ENCODE results near the gene C6orf120. TPM values are rescaled to one million over a fixed set of nuclear protein-coding genes. Genes with fewer than 3 reads are reported as not detected.

Gene C6orf120
- total and polyA plus RNA-seq, 9 of the 15 experiments (the other 6 are each of a cell fraction or from before 2014, with no cell fraction given), result 7.7 to 44.9 (median 34.8) TPM

DNA sequence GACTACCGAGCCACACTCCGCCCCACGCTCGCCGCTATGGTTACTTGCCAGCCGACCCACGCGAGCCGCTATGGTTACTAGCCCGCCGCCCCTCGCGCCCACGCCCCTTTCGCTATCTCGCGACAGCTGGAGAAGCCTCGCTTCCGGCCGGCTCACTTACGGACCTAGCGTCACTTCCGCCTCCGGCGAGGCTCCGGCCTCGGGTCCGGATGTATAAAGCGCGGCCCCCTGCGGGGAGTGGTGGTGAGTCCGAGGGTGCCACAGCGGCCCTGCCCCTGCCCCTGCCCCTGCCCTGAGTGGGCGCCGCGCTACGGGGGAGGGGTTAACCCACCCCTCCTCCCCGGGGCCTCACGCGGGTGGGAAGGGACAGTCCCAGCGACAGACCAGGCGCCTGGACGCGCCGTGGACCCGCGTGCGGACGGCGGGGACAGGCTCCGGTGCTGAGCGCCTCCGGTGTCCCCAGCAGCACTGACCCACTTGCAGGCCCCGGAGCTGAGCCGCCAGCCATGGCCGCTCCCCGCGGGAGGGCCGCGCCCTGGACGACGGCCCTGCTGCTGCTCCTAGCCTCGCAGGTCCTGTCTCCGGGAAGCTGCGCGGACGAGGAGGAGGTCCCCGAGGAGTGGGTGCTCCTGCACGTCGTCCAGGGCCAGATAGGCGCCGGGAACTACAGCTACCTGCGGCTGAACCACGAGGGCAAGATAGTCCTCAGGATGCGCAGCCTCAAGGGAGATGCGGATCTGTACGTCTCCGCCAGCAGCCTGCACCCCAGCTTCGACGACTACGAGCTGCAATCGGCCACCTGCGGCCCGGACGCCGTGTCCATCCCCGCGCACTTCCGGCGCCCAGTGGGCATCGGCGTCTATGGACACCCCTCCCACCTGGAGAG is at the start of gene C6orf120, which contains the start of gene WDR27 (continued):
- TF ChIP-seq, protein P1, sequence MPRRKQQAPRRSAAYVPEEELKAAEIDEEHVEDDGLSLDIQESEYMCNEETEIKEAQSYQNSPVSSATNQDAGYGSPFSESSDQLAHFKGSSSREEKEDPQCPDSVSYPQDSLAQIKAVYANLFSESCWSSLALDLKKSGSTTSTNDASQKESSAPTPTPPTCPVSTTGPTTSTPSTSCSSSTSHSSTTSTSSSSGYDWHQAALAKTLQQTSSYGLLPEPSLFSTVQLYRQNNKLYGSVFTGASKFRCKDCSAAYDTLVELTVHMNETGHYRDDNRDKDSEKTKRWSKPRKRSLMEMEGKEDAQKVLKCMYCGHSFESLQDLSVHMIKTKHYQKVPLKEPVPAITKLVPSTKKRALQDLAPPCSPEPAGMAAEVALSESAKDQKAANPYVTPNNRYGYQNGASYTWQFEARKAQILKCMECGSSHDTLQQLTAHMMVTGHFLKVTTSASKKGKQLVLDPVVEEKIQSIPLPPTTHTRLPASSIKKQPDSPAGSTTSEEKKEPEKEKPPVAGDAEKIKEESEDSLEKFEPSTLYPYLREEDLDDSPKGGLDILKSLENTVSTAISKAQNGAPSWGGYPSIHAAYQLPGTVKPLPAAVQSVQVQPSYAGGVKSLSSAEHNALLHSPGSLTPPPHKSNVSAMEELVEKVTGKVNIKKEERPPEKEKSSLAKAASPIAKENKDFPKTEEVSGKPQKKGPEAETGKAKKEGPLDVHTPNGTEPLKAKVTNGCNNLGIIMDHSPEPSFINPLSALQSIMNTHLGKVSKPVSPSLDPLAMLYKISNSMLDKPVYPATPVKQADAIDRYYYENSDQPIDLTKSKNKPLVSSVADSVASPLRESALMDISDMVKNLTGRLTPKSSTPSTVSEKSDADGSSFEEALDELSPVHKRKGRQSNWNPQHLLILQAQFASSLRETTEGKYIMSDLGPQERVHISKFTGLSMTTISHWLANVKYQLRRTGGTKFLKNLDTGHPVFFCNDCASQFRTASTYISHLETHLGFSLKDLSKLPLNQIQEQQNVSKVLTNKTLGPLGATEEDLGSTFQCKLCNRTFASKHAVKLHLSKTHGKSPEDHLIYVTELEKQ (CRISPR knock-in tag; IDR thresholded peaks at IDR 0.05), result no peak
- no peak; the same call in none of the 2 replicates for TF ChIP-seq CEBPG (CRISPR knock-in tag; IDR thresholded peaks at IDR 0.05)
- no peak for TF ChIP-seq CEBPG (tag; conservative IDR thresholded peaks at IDR 0.05 in 1 of 2, IDR thresholded peaks at IDR 0.05 in 1 of 2)
- peak; percentile 8; the same call in 1 of the 2 replicates for TF ChIP-seq BHLHE40 (IDR thresholded peaks at IDR 0.05; ENCODE audit: low read length)
- no peak for TF ChIP-seq CAMTA2 (CRISPR knock-in tag; conservative IDR thresholded peaks at IDR 0.05)
- no peak for TF ChIP-seq HNRNPLL (IDR thresholded peaks at IDR 0.05; ENCODE audit: low read depth, low read length, poor library complexity, severe bottlenecking)
- TF ChIP-seq NR2C1 (IDR thresholded peaks at IDR 0.05), result no peak
- TF ChIP-seq NR2C1 (tag; IDR thresholded peaks at IDR 0.05), result no peak
- TF ChIP-seq JUND (IDR thresholded peaks at IDR 0.05; ENCODE audit: borderline replicate concordance, low read depth, low read length), result peak; percentile 72
- TF ChIP-seq JUND (tag; IDR thresholded peaks at IDR 0.05; ENCODE audit: borderline replicate concordance, low read depth, low read length), result no peak; the same call in 2 of the 3 replicates
- TF ChIP-seq CHD2 (IDR thresholded peaks at IDR 0.05; ENCODE audit: low read depth, low read length), result peak; percentile 99
- TF ChIP-seq NFATC3 (IDR thresholded peaks at IDR 0.05), result no peak
- no peak for TF ChIP-seq ZNF57 (CRISPR knock-in tag; IDR thresholded peaks at IDR 0.05)
- TF ChIP-seq, protein P2, sequence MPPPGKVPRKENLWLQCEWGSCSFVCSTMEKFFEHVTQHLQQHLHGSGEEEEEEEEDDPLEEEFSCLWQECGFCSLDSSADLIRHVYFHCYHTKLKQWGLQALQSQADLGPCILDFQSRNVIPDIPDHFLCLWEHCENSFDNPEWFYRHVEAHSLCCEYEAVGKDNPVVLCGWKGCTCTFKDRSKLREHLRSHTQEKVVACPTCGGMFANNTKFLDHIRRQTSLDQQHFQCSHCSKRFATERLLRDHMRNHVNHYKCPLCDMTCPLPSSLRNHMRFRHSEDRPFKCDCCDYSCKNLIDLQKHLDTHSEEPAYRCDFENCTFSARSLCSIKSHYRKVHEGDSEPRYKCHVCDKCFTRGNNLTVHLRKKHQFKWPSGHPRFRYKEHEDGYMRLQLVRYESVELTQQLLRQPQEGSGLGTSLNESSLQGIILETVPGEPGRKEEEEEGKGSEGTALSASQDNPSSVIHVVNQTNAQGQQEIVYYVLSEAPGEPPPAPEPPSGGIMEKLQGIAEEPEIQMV (tag; conservative IDR thresholded peaks at IDR 0.05; ENCODE audit: low read depth), result no peak
- TF ChIP-seq, protein P3, sequence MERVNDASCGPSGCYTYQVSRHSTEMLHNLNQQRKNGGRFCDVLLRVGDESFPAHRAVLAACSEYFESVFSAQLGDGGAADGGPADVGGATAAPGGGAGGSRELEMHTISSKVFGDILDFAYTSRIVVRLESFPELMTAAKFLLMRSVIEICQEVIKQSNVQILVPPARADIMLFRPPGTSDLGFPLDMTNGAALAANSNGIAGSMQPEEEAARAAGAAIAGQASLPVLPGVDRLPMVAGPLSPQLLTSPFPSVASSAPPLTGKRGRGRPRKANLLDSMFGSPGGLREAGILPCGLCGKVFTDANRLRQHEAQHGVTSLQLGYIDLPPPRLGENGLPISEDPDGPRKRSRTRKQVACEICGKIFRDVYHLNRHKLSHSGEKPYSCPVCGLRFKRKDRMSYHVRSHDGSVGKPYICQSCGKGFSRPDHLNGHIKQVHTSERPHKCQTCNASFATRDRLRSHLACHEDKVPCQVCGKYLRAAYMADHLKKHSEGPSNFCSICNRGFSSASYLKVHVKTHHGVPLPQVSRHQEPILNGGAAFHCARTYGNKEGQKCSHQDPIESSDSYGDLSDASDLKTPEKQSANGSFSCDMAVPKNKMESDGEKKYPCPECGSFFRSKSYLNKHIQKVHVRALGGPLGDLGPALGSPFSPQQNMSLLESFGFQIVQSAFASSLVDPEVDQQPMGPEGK (CRISPR knock-in tag; IDR thresholded peaks at IDR 0.05; ENCODE audit: borderline replicate concordance), result peak; percentile 63; the same call in 1 of the 2 replicates
- TF ChIP-seq TEAD4 (IDR thresholded peaks at IDR 0.05; ENCODE audit: low read length), result no peak
- TF ChIP-seq TEAD4 (CRISPR knock-in tag; IDR thresholded peaks at IDR 0.05; ENCODE audit: borderline replicate concordance), result no peak
- peak; percentile 97 for TF ChIP-seq SUPT5H (IDR thresholded peaks at IDR 0.05)
- TF ChIP-seq ZSCAN29 (IDR thresholded peaks at IDR 0.05), result peak; percentile 26; the same call in 1 of the 2 replicates
- no peak for TF ChIP-seq ZNF551 (CRISPR knock-in tag; IDR thresholded peaks at IDR 0.05)
- TF ChIP-seq, protein P4, sequence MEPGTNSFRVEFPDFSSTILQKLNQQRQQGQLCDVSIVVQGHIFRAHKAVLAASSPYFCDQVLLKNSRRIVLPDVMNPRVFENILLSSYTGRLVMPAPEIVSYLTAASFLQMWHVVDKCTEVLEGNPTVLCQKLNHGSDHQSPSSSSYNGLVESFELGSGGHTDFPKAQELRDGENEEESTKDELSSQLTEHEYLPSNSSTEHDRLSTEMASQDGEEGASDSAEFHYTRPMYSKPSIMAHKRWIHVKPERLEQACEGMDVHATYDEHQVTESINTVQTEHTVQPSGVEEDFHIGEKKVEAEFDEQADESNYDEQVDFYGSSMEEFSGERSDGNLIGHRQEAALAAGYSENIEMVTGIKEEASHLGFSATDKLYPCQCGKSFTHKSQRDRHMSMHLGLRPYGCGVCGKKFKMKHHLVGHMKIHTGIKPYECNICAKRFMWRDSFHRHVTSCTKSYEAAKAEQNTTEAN (CRISPR knock-in tag; IDR thresholded peaks at IDR 0.05), result no peak

Data from K562 (cell line).